Measurements from ENCODE around the gene CCNF. TPM values are rescaled to one million over a fixed set of nuclear protein-coding genes. Genes with fewer than 3 reads are reported as not detected.

The CCNF gene
- total and polyA plus RNA-seq, 2 of the 8 experiments (the other 6 are each of a cell fraction or from before 2014, with no cell fraction given): 15.4 to 54.3 TPM

DNA sequence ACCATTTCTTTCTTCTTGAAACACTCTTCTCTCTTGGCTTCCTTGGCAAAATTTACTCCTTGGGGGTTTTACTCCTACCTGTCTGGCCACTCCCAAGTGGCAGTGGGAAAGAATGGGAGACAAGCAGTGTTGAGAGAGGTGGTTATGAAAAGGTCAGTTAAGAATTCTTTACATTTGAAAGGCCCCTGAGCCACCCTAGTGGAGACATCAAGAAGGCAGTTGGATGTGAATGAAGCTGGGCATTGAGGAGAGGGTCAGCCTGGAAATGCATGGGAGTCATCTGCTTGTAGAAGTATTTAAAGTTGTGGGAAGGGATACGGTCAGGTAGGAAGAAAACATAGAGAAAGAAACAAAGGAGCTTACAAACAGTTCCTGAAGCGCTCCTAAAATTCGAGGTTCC, 42.3 kb upstream of the CCNF start:
- WGBS, 2 experiments (ENCODE audit: extremely low coverage in 1 of 2, insufficient coverage in 1 of 2, insufficient read length in 1 of 2, insufficient replicate concordance in 2 of 2, low coverage in 1 of 2, low lambda C conversion rate in 2 of 2, missing lambda C conversion rate in 1 of 2): 11% methylated on average over 3 of the region's 3 CpGs; no CpG with 5 or more reads in 1 of the 2 experiments
- Histone ChIP-seq H3K4ac (replicated peaks; ENCODE audit: insufficient read length, low read depth, low read length) (no peak overlapping the region), H3K18ac (ENCODE audit: extremely low read depth, low read length) (no peak overlapping the region; the same call in 1 of the 2 replicates), H2AK5ac (ENCODE audit: low read depth, low read length) (no peak overlapping the region), H3K9ac (replicated peaks in 1 of 4; ENCODE audit: extremely low read depth in 1 of 4, low read depth in 3 of 4, low read length in 3 of 4) (no peak overlapping the region), H4K91ac (replicated peaks; ENCODE audit: insufficient read length, low read length) (no peak overlapping the region), H3K79me1 (ENCODE audit: low read depth, low read length) (no peaks in the 10 kb centered on the region; the same call in none of the 2 replicates), H3K56ac (replicated peaks; ENCODE audit: insufficient read length, low read depth, low read length) (no peak overlapping the region), H2AFZ (ENCODE audit: low read length) (no peak overlapping the region), H3K27me3 (replicated peaks in 1 of 4; ENCODE audit: control insufficient read depth in 3 of 4, extremely low read depth in 1 of 4, insufficient read depth in 3 of 4, low read length in 3 of 4) (no peaks in the 10 kb centered on the region), H3K23ac (ENCODE audit: insufficient read length) (no peak overlapping the region), H3K23me2 (ENCODE audit: low read depth, low read length) (no peaks in the 10 kb centered on the region), H2BK5ac (ENCODE audit: low read depth, low read length) (peak overlapping the region; percentile 49; the same call in 1 of the 2 replicates), H4K20me1 (replicated peaks in 1 of 2; ENCODE audit: control insufficient read depth in 1 of 2, insufficient read depth in 2 of 2, low read length in 2 of 2) (no peaks in the 10 kb centered on the region), H2BK20ac (ENCODE audit: low read length) (no peak overlapping the region), H3K9me3 (ENCODE audit: insufficient read depth in 2 of 2, low read depth in 1 of 2, low read length in 1 of 2) (peaks cover 6 to 7% of the 10 kb centered on the region in 2 experiments), H3K79me2 (ENCODE audit: control insufficient read depth in 1 of 2, insufficient read depth in 2 of 2, low read length in 2 of 2) (no peaks in the 10 kb centered on the region), H3K4me1 (replicated peaks in 1 of 4; ENCODE audit: control insufficient read depth in 3 of 4, insufficient read depth in 4 of 4, low read length in 3 of 4) (peaks cover 2 to 10% (median 8%) of the 10 kb centered on the region in 4 experiments), H4K8ac (ENCODE audit: extremely low read depth, insufficient read depth, low read length) (no peak overlapping the region), H3K14ac (ENCODE audit: insufficient read length) (no peak overlapping the region), H4K5ac (ENCODE audit: insufficient read length, low read depth, low read length) (no peak overlapping the region), H3K4me3 (ENCODE audit: extremely low read depth in 1 of 4, insufficient read depth in 2 of 4, low read depth in 3 of 4, low read length in 4 of 4) (peak overlapping the region in 1 of 4 experiments; percentile 26; a peak in 1 of 8 replicates), H3K36me3 (ENCODE audit: control insufficient read depth in 2 of 4, insufficient read depth in 4 of 4, low read length in 3 of 4) (peaks cover 0 to 5% (median 0%) of the 10 kb centered on the region in 4 experiments; a peak in 1 of 8 replicates), H3K27ac (ENCODE audit: low read depth, low read length) (no peak overlapping the region), H2BK120ac (replicated peaks; ENCODE audit: low read depth, low read length) (no peak overlapping the region), H2BK15ac (ENCODE audit: low read length) (no peak overlapping the region), H3K4me2 (ENCODE audit: insufficient read depth in 1 of 2, low read depth in 2 of 2, low read length in 2 of 2) (peak overlapping the region; percentile 36 to 56), H2BK12ac (ENCODE audit: low read depth, low read length) (no peak overlapping the region)
- POLR2A ChIA-PET (ENCODE audit: partially characterized antibody): interaction anchor here (0.6 to 0.8 kb wide), 3 partner anchors 10 to 24 kb away, joined by 3 to 4 read pairs (median 3); no protein-coding TSS in a partner anchor
- FAIRE-seq (peak; percentile 79), DNase-seq (ENCODE audit: low read depth in 1 of 2, low spot score in 2 of 2) (peak; percentile 52 to 73)
- CTCF ChIA-PET (ENCODE audit: partially characterized antibody): interaction anchor here (0.6 to 1.3 kb wide), 10 partner anchors 9 to 106 kb away, joined by 3 to 8 read pairs (median 3); no protein-coding TSS in a partner anchor
- TF ChIP-seq CBX5 (IDR thresholded peaks at IDR 0.05; ENCODE audit: low read depth, low read length) (no peak), SUZ12 (IDR thresholded peaks at IDR 0.05; ENCODE audit: low read length) (no peak), NANOG (IDR thresholded peaks at IDR 0.05; ENCODE audit: insufficient read depth, low read depth, low read length, poor library complexity, severe bottlenecking) (peak; percentile 67), TAF7 (optimal IDR thresholded peaks at IDR 0.05; ENCODE audit: borderline replicate concordance, low read depth, low read length) (peak; percentile 52), SAP30 (IDR thresholded peaks at IDR 0.05; ENCODE audit: insufficient read depth, insufficient replicate concordance, low read length) (no peak), BACH1 (IDR thresholded peaks at IDR 0.05; ENCODE audit: low read length) (peak; percentile 35; the same call in 1 of the 2 replicates), SP1 (IDR thresholded peaks at IDR 0.05; ENCODE audit: low read depth, low read length) (0 out of 2 replicates have a peak, but pooled peaks have one; percentile 20), RBBP5 (IDR thresholded peaks at IDR 0.05; ENCODE audit: borderline replicate concordance, low read depth, low read length) (no peak), YY1 (IDR thresholded peaks at IDR 0.05; ENCODE audit: low read depth, low read length) (0 out of 2 replicates have a peak, but pooled peaks have one; percentile 61)
- TF ChIP-seq, protein P1, sequence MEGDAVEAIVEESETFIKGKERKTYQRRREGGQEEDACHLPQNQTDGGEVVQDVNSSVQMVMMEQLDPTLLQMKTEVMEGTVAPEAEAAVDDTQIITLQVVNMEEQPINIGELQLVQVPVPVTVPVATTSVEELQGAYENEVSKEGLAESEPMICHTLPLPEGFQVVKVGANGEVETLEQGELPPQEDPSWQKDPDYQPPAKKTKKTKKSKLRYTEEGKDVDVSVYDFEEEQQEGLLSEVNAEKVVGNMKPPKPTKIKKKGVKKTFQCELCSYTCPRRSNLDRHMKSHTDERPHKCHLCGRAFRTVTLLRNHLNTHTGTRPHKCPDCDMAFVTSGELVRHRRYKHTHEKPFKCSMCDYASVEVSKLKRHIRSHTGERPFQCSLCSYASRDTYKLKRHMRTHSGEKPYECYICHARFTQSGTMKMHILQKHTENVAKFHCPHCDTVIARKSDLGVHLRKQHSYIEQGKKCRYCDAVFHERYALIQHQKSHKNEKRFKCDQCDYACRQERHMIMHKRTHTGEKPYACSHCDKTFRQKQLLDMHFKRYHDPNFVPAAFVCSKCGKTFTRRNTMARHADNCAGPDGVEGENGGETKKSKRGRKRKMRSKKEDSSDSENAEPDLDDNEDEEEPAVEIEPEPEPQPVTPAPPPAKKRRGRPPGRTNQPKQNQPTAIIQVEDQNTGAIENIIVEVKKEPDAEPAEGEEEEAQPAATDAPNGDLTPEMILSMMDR (IDR thresholded peaks at IDR 0.05; ENCODE audit: control extremely low read depth in 1 of 3, insufficient read depth in 1 of 3, low read depth in 1 of 3, low read length in 3 of 3): peak in 2 of 3 experiments; percentile 59 to 67; a peak in 3 of 4 replicates
